ENCODE measurements around the gene KCNK3. TPM values are rescaled to one million over a fixed set of nuclear protein-coding genes. Genes with fewer than 3 reads are reported as not detected.
A peak's percentile ranks its signal among the peaks of the same experiment; 100 is the strongest.

The KCNK3 gene
- total RNA-seq, 4 donors from 2014 or later = 2.1 to 13.0 (median 7.9) TPM

- intact Hi-C loops (cut with DNase I) = no loop called here
- Histone ChIP-seq H3K36me3 (no peaks in the 10 kb centered on the region), H3K27me3 (peaks cover 0 to 28% (median 0%) of the 10 kb centered on the region in 4 donors), H3K27ac (replicated peaks in 1 of 4) (no peak overlapping the region), H3K4me1 (peaks cover 0 to 19% (median 8%) of the 10 kb centered on the region in 4 donors), H3K4me3 (no peak overlapping the region), H3K9me3 (no peaks in the 10 kb centered on the region)
- WGBS = 68% methylated on average over 6 of the region's 6 CpGs
- TF ChIP-seq EP300 (IDR thresholded peaks at IDR 0.05) = no peak
- no peak for TF ChIP-seq CTCF (IDR thresholded peaks at IDR 0.05)
- no peak for TF ChIP-seq POLR2AphosphoS5 (IDR thresholded peaks at IDR 0.05)
- TF ChIP-seq POLR2A (IDR thresholded peaks at IDR 0.05; ENCODE audit: low read depth) = no peak
- no peak for DNase-seq (ENCODE audit: extremely low spot score)
Measured at GRCh38 chr2:26699295-26699694, 6.8 kb downstream of the KCNK3 start.

DNA sequence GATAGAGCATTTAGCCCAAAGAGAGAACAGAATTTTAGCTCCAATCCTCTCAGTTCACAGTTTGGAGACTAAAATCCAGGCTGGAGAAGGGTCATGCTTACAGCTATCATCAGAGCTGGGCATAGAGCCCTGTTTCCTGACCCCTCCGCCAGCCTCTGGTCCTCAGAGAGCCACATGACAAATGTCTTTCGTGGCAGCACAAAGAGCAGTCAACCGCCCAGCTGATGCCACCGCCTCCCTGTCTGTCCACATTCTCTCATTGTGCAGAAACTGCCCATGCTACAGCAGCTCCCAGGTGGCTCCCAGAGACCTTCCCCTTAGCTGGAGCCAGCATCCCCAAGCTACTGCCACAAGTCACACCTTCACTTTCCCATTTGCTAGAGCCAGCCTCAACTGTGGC lies 7.6 kb downstream of the KCNK3 start:
- H3K4me1 ChIP-seq = peaks cover 0 to 19% (median 8%) of the 10 kb centered on the region in 4 donors
- intact Hi-C loops (cut with DNase I) = no loop called here
- H3K27ac ChIP-seq (replicated peaks in 1 of 4) = no peak overlapping the region

GRCh38 chr2:26701596-26701995 lies 9.1 kb downstream of the KCNK3 start:
- H3K27ac ChIP-seq (replicated peaks in 1 of 4) = no peak overlapping the region
- TF ChIP-seq POLR2A (IDR thresholded peaks at IDR 0.05; ENCODE audit: low read depth) = no peak
- no peak for TF ChIP-seq CTCF (IDR thresholded peaks at IDR 0.05)
- no peak for TF ChIP-seq POLR2AphosphoS5 (IDR thresholded peaks at IDR 0.05)
- TF ChIP-seq EP300 (IDR thresholded peaks at IDR 0.05) = no peak
- no peaks in the 10 kb centered on the region for H3K36me3 ChIP-seq
- intact Hi-C loops (cut with DNase I) = no loop called here
- H3K4me3 ChIP-seq = no peak overlapping the region
- peaks cover 1 to 26% (median 11%) of the 10 kb centered on the region in 4 donors for H3K4me1 ChIP-seq
- H3K9me3 ChIP-seq = no peaks in the 10 kb centered on the region
- peaks cover 0 to 6% (median 0%) of the 10 kb centered on the region in 4 donors for H3K27me3 ChIP-seq
- no peak for DNase-seq (ENCODE audit: extremely low spot score)
- WGBS = 94% methylated on average over 5 of the region's 5 CpGs

More for the DNA sequence above, 7.6 kb downstream of the KCNK3 start:
- peaks cover 0 to 21% (median 0%) of the 10 kb centered on the region in 4 donors for H3K27me3 ChIP-seq
- H3K4me3 ChIP-seq = no peak overlapping the region
- H3K9me3 ChIP-seq = no peaks in the 10 kb centered on the region
- WGBS = 75% methylated on average over 4 of the region's 4 CpGs
- no peaks in the 10 kb centered on the region for H3K36me3 ChIP-seq
- TF ChIP-seq POLR2AphosphoS5 (IDR thresholded peaks at IDR 0.05) = no peak
- no peak for TF ChIP-seq CTCF (IDR thresholded peaks at IDR 0.05)
- TF ChIP-seq EP300 (IDR thresholded peaks at IDR 0.05) = no peak
- no peak for TF ChIP-seq POLR2A (IDR thresholded peaks at IDR 0.05; ENCODE audit: low read depth)
- no peak for DNase-seq (ENCODE audit: extremely low spot score)

GRCh38 chr2:26702025-26702424 lies 9.5 kb downstream of the KCNK3 start:
- H3K4me3 ChIP-seq = no peak overlapping the region
- H3K9me3 ChIP-seq = no peaks in the 10 kb centered on the region
- peaks cover 5 to 30% (median 15%) of the 10 kb centered on the region in 4 donors for H3K4me1 ChIP-seq
- no peak overlapping the region for H3K27ac ChIP-seq (replicated peaks in 1 of 4)
- intact Hi-C loops (cut with DNase I) = no loop called here
- 67% methylated on average over 3 of the region's 3 CpGs for WGBS
- peaks cover 0 to 4% (median 0%) of the 10 kb centered on the region in 4 donors for H3K27me3 ChIP-seq
- no peak for TF ChIP-seq EP300 (IDR thresholded peaks at IDR 0.05)
- no peak for TF ChIP-seq POLR2A (IDR thresholded peaks at IDR 0.05; ENCODE audit: low read depth)
- no peak for TF ChIP-seq POLR2AphosphoS5 (IDR thresholded peaks at IDR 0.05)
- no peak for TF ChIP-seq CTCF (IDR thresholded peaks at IDR 0.05)
- no peaks in the 10 kb centered on the region for H3K36me3 ChIP-seq
- no peak for DNase-seq (ENCODE audit: extremely low spot score)

- intact Hi-C loops (cut with DNase I) = no loop called here
- Histone ChIP-seq H3K4me1 (peaks cover 10 to 38% (median 28%) of the 10 kb centered on the region in 4 donors), H3K4me3 (no peak overlapping the region), H3K9me3 (no peaks in the 10 kb centered on the region), H3K27me3 (no peaks in the 10 kb centered on the region), H3K36me3 (no peaks in the 10 kb centered on the region), H3K27ac (replicated peaks in 1 of 4) (peak overlapping the region in 1 of 4 donors; percentile 42)
- WGBS = 84% methylated on average over 4 of the region's 7 CpGs
- TF ChIP-seq POLR2A (IDR thresholded peaks at IDR 0.05; ENCODE audit: low read depth) (no peak), CTCF (IDR thresholded peaks at IDR 0.05) (no peak), EP300 (IDR thresholded peaks at IDR 0.05) (no peak), POLR2AphosphoS5 (IDR thresholded peaks at IDR 0.05) (no peak)
- DNase-seq (ENCODE audit: extremely low spot score) = no peak
Measured at GRCh38 chr2:26704441-26704977, 12.0 kb downstream of the KCNK3 start.
